ENCODE results near the gene LDB2.

The LDB2 gene

DNA sequence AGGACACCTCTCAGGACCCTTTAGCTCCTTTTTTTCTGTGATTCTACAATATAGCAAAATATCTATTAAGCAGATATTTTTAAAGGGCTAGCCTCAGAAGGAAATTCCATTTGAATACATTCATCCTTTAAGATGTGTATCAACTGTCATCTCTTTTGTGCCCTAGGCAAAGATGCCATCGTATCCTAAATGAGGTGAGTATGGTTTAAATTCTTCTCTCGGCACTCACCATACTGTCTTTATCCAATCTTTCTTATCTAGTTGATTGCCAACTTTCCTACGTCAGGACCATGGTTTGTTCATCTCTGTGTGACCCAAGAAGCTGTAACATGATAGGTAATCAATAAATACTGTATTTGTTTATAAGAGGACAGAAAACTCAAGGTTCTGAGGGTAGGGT lies 176.0 kb downstream of the LDB2 start:
- in situ Hi-C loops (cut with MboI; ENCODE audit: low pct_unique_long_range_greater_than_20kb, low sequenced_read_pairs, unreplicated experiment) = no loop called here
- DNase-seq (ENCODE audit: low spot score) = no peak
- TF ChIP-seq, protein P1, sequence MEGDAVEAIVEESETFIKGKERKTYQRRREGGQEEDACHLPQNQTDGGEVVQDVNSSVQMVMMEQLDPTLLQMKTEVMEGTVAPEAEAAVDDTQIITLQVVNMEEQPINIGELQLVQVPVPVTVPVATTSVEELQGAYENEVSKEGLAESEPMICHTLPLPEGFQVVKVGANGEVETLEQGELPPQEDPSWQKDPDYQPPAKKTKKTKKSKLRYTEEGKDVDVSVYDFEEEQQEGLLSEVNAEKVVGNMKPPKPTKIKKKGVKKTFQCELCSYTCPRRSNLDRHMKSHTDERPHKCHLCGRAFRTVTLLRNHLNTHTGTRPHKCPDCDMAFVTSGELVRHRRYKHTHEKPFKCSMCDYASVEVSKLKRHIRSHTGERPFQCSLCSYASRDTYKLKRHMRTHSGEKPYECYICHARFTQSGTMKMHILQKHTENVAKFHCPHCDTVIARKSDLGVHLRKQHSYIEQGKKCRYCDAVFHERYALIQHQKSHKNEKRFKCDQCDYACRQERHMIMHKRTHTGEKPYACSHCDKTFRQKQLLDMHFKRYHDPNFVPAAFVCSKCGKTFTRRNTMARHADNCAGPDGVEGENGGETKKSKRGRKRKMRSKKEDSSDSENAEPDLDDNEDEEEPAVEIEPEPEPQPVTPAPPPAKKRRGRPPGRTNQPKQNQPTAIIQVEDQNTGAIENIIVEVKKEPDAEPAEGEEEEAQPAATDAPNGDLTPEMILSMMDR (IDR thresholded peaks at IDR 0.05; ENCODE audit: extremely low read depth, insufficient read depth, missing control alignments) = no peak

- in situ Hi-C loops (cut with MboI; ENCODE audit: low pct_unique_long_range_greater_than_20kb, low sequenced_read_pairs, unreplicated experiment) = no loop called here
- no peak for DNase-seq (ENCODE audit: low spot score)
These were observed 176.7 kb downstream of the LDB2 start for GRCh38 chr4:16721613-16722291.

DNA sequence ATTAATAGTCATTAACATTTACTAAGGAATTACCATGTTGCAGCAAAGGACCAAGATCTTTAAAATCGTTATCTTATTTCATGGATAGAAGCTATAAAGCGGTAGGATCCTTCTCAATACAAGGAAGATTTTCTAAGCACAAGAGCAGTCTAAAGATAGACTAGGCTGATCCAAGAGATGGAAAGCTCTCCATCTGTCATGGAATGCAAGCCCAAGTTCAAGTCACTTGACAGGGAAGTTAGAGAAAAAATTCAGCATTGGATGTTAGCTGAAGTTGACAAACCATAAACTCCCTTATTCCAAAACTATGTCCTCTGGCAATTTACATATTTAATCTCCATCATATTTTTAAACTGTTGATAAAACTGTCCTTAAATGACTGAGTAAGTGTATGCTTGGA lies 177.7 kb downstream of the LDB2 start:
- TF ChIP-seq, protein P1 (IDR thresholded peaks at IDR 0.05; ENCODE audit: extremely low read depth, insufficient read depth, missing control alignments) = no peak
- in situ Hi-C loops (cut with MboI; ENCODE audit: low pct_unique_long_range_greater_than_20kb, low sequenced_read_pairs, unreplicated experiment) = no loop called here
- no peak for DNase-seq (ENCODE audit: low spot score)

More at GRCh38 chr4:16721613-16722291, 176.7 kb downstream of the LDB2 start:
- TF ChIP-seq, protein P1 (IDR thresholded peaks at IDR 0.05; ENCODE audit: extremely low read depth, insufficient read depth, missing control alignments) = no peak

- in situ Hi-C loops (cut with MboI; ENCODE audit: low pct_unique_long_range_greater_than_20kb, low sequenced_read_pairs, unreplicated experiment) = no loop called here
- no peak for DNase-seq (ENCODE audit: low spot score)
- TF ChIP-seq, protein P1 (IDR thresholded peaks at IDR 0.05; ENCODE audit: extremely low read depth, insufficient read depth, missing control alignments) = no peak
These were observed 181.0 kb downstream of the LDB2 start for GRCh38 chr4:16717266-16717970.

DNA sequence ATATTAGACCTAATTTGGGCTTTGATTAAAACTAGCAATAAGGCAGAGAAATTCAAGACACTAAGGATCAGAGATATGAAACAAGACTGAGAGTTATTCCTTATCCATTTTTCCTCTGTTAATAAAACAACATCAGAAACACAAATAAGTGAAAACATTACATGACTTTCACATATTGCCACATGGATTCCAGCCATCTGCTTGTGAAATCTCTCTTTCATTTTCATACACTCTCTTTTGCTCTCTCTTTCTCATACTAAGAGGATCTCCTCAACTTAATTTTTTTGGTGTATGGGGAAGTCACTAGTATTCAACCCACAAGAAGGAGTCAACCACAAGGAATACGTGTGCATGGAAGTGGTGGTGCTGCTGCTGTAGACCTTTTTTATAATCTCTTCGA lies 183.0 kb downstream of the LDB2 start:
- DNase-seq (ENCODE audit: low spot score) = no peak
- in situ Hi-C loops (cut with MboI; ENCODE audit: low pct_unique_long_range_greater_than_20kb, low sequenced_read_pairs, unreplicated experiment) = no loop called here
- TF ChIP-seq, protein P1 (IDR thresholded peaks at IDR 0.05; ENCODE audit: extremely low read depth, insufficient read depth, missing control alignments) = no peak

DNA sequence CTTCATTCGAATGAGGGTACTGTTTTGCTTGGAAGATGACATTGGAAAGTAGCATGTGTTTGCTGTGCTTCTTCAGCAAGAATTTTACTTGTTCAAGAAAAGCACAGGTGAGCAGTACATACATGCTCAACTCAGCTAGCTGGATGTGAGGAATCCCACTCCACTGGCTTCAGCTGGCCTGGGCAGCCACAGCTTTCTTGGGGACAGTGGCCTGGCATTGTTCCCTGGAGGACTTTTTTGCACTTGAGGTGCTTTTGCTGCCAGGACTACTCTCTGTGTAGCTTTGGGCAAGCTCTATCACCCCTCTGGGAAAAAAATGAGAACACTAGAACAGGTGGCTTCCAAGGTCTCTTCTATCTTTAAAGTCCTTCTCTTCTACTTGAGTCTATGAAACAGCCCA lies 184.3 kb downstream of the LDB2 start:
- DNase-seq (ENCODE audit: low spot score) = no peak
- in situ Hi-C loops (cut with MboI; ENCODE audit: low pct_unique_long_range_greater_than_20kb, low sequenced_read_pairs, unreplicated experiment) = no loop called here
- TF ChIP-seq, protein P1 (IDR thresholded peaks at IDR 0.05; ENCODE audit: extremely low read depth, insufficient read depth, missing control alignments) = no peak

Measured in GM13977 (cell line).